IMR-90 (cell line): ENCODE results near the gene MAN2A1. TPM values are rescaled to one million over a fixed set of nuclear protein-coding genes. Genes with fewer than 3 reads are reported as not detected.

Experiments
- ATAC-seq: fragments of 200-7000 bp; cut with Tn5 transposase; 2 replicates; pipeline ENCODE4 v1.9.1; 2020; ENCODE audit warnings: low read depth, mild to moderate bottlenecking, moderate library complexity
- BruUV-seq: library from RNA; stranded (reverse); fragments of 400-500 nt; replicated peaks from 2 replicates; lab custom pipeline; 2021; lab: Mats Ljungman, UMichigan
- CTCF ChIA-PET: fragments of 300-600 bp; formaldehyde crosslinking; extraction: SDS; loops from one replicate; lab custom pipeline; 2021; ENCODE audit warnings: antibody characterized with exemption; lab: Yijun Ruan, JAX
- POLR2A ChIA-PET: fragments of 300-600 bp; sonication (Branson Sonifier 250); formaldehyde crosslinking; loops from one replicate; lab custom pipeline; 2022; ENCODE audit warnings: antibody characterized with exemption; ENCODE audit not compliant: unreplicated experiment; lab: Charles Lee
- DNase-seq: peaks from one replicate; pipeline ENCODE4 v3.0.0; 2013
- H2AFZ ChIP-seq: replicated peaks from 2 replicates; pipeline ENCODE3; 2013; ENCODE audit warnings: low read length, mild to moderate bottlenecking; ENCODE audit not compliant: poor library complexity
- H2AK5ac ChIP-seq: 2 replicates; pipeline ENCODE4 v1.6.1; 2013; ENCODE audit warnings: low read depth, low read length, inconsistent platforms
- H2AK9ac ChIP-seq: replicated peaks from 2 replicates; pipeline ENCODE3; 2013; ENCODE audit warnings: mild to moderate bottlenecking, low read depth, low read length, moderate library complexity; ENCODE audit not compliant: poor library complexity
- H2BK120ac ChIP-seq: 2 replicates; pipeline ENCODE4 v1.6.1; 2013; ENCODE audit warnings: low read depth, low read length, inconsistent platforms
- H2BK15ac ChIP-seq: 3 replicates; pipeline ENCODE4 v1.6.1; 2013; ENCODE audit warnings: low read depth, low read length, inconsistent platforms
- H2BK20ac ChIP-seq: 2 replicates; pipeline ENCODE4 v1.6.1; 2013; ENCODE audit warnings: low read depth, mild to moderate bottlenecking, inconsistent platforms, low read length, moderate library complexity
- H2BK5ac ChIP-seq: 2 replicates; pipeline ENCODE4 v1.6.1; 2013; ENCODE audit warnings: mild to moderate bottlenecking, low read depth, low read length, inconsistent platforms; ENCODE audit not compliant: poor library complexity, severe bottlenecking
- H3K14ac ChIP-seq: replicated peaks from 2 replicates; pipeline ENCODE4 v1.6.1; 2013; ENCODE audit warnings: low read depth, low read length, inconsistent platforms
- H3K18ac ChIP-seq: 2 replicates; pipeline ENCODE4 v1.6.1; 2013; ENCODE audit warnings: low read depth, low read length, control low read depth
- H3K23ac ChIP-seq: 2 replicates; pipeline ENCODE4 v1.6.1; 2013; ENCODE audit warnings: low read depth, low read length, inconsistent platforms
- H3K27ac ChIP-seq: 2 replicates; pipeline ENCODE4 v1.5.1; 2013; ENCODE audit warnings: mild to moderate bottlenecking, control low read depth, low read length; ENCODE audit not compliant: insufficient read depth
- H3K27me3 ChIP-seq: 2 replicates; pipeline ENCODE4 v1.6.1; 2013; ENCODE audit warnings: low read length; ENCODE audit not compliant: control insufficient read depth, insufficient read depth
- H3K36me3 ChIP-seq: 2 replicates; pipeline ENCODE4 v1.6.1; 2013; ENCODE audit warnings: low read length, mixed read lengths; ENCODE audit not compliant: control insufficient read depth, insufficient read depth
- H3K4ac ChIP-seq: 2 replicates; pipeline ENCODE4 v1.6.1; 2013; ENCODE audit warnings: low read depth, low read length, inconsistent platforms
- H3K4me1 ChIP-seq: 2 replicates; pipeline ENCODE4 v1.6.1; 2013; ENCODE audit warnings: low read length, mixed read lengths; ENCODE audit not compliant: control insufficient read depth, insufficient read depth
- H3K4me2 ChIP-seq: 2 replicates; pipeline ENCODE4 v1.6.1; 2013; ENCODE audit warnings: low read depth, mild to moderate bottlenecking, control low read depth, low read length, moderate library complexity
- H3K4me3 ChIP-seq: 2 replicates; pipeline ENCODE4 v1.5.1; 2013; ENCODE audit warnings: low read depth, mild to moderate bottlenecking, control low read depth, low read length, moderate library complexity; ENCODE audit not compliant: insufficient read depth
- H3K56ac ChIP-seq: 2 replicates; pipeline ENCODE4 v1.6.1; 2013; ENCODE audit warnings: low read length, inconsistent platforms; ENCODE audit not compliant: insufficient read depth; ENCODE audit errors: extremely low read depth
- H3K79me1 ChIP-seq, 2 experiments: 2 replicates each; pipeline ENCODE4 v1.6.1; 2013; ENCODE audit warnings: low read length in 2 of 2, inconsistent platforms in 1 of 2, low read depth in 1 of 2
- H3K9ac ChIP-seq: 2 replicates; pipeline ENCODE4 v1.6.1; 2013; ENCODE audit warnings: low read depth, low read length, control low read depth
- H3K9me1 ChIP-seq: 2 replicates; pipeline ENCODE4 v1.6.1; 2013; ENCODE audit warnings: low read length, inconsistent platforms; ENCODE audit not compliant: insufficient read depth
- H3K9me3 ChIP-seq: 2 replicates; pipeline ENCODE4 v1.6.1; 2013; ENCODE audit warnings: low read length; ENCODE audit not compliant: control insufficient read depth, insufficient read depth
- H4K20me1 ChIP-seq: 2 replicates; pipeline ENCODE4 v1.6.1; 2013; ENCODE audit warnings: low read length, inconsistent platforms; ENCODE audit not compliant: insufficient read depth
- H4K5ac ChIP-seq: 2 replicates; pipeline ENCODE4 v1.6.1; 2013; ENCODE audit warnings: mild to moderate bottlenecking, low read depth, low read length, control low read depth
- H4K8ac ChIP-seq, 2 experiments: 2 replicates each; pipeline ENCODE4 v1.6.1; 2013; ENCODE audit warnings: low read depth in 2 of 2, low read length in 2 of 2, control low read depth in 1 of 2, inconsistent platforms in 1 of 2
- H4K91ac ChIP-seq: 2 replicates; pipeline ENCODE4 v1.6.1; 2013; ENCODE audit warnings: low read depth, low read length, inconsistent platforms; ENCODE audit not compliant: insufficient read depth
- CEBPB ChIP-seq: IDR thresholded peaks from 2 replicates; pipeline ENCODE4 v1.6.1; 2012; ENCODE audit warnings: low read depth, low read length, improper control_type of control experiment
- CHD1 ChIP-seq: IDR thresholded peaks from 2 replicates; pipeline ENCODE4 v1.6.1; 2012; ENCODE audit warnings: low read depth, low read length, improper control_type of control experiment
- MAFK ChIP-seq: IDR thresholded peaks from 2 replicates; pipeline ENCODE4 v1.6.1; 2012; ENCODE audit warnings: low read depth, low read length, improper control_type of control experiment
- RAD21 ChIP-seq: IDR thresholded peaks from 2 replicates; pipeline ENCODE4 v1.6.1; 2012; ENCODE audit warnings: low read length, improper control_type of control experiment
- RFX5 ChIP-seq: IDR thresholded peaks from 2 replicates; pipeline ENCODE4 v1.8.0; 2012; ENCODE audit warnings: low read depth, mild to moderate bottlenecking, low read length, moderate library complexity
- WGBS, 2 experiments: methylation state at CpG; one replicate each; pipeline versions ENCODE4 v1.1.5 to v1.1.7; 2013; ENCODE audit warnings: missing lambda C conversion rate in 2 of 2; ENCODE audit not compliant: insufficient read length in 1 of 2; ENCODE audit errors: extremely low coverage in 2 of 2; 5-methylcytosine and 5-hydroxymethylcytosine counted together
- dilution Hi-C: fragments of 300-500 bp; cut with HindIII; formaldehyde crosslinking; loops from one replicate; pipeline ENCODE4 v1.14.3; 2018; ENCODE audit warnings: low sequenced_read_pairs; ENCODE audit not compliant: unreplicated experiment
- in situ Hi-C: fragments of 300-500 bp; cut with MboI; formaldehyde crosslinking; loops from 3 replicates; pipeline ENCODE4 v1.14.3; 2019; ENCODE audit warnings: low sequenced_read_pairs, inconsistent platforms, mixed read lengths
- intact Hi-C: fragments of 100-400 bp; cut with micrococcal nuclease; formaldehyde crosslinking; loops from 2 replicates; pipeline ENCODE4 v1.10.0; 2022
- polyA plus RNA-seq, 3 experiments: library from polyadenylated mRNA; depleted of rRNA; stranded (reverse); fragments of >200 nt; gene quantifications; 2 replicates each; pipeline ENCODE4 v1.2.3, GENCODE V29; 2012; ENCODE audit warnings: low replicate concordance in 1 of 3
- total RNA-seq: library from RNA; depleted of rRNA; stranded (reverse); fragments of >200 nt; gene quantifications from 2 replicates; pipeline ENCODE4 v1.2.3, GENCODE V29; 2012
- TF ChIP-seq, protein P1 (sequence below): conservative IDR thresholded peaks from 2 replicates; pipeline ENCODE4 v1.5.1; 2012; ENCODE audit warnings: mild to moderate bottlenecking, low read depth, low read length, improper control_type of control experiment
- TF ChIP-seq, protein P2 (sequence below): fragments of 150-350 bp; IDR thresholded peaks from 2 replicates; pipeline ENCODE4 v1.6.1; 2016; ENCODE audit warnings: low read depth, mild to moderate bottlenecking, low read length, moderate library complexity, borderline replicate concordance

Gene MAN2A1
- total and polyA plus RNA-seq, 2 of the 4 experiments (the other 2 are of a cell fraction), result 16.4 to 29.6 TPM

DNA sequence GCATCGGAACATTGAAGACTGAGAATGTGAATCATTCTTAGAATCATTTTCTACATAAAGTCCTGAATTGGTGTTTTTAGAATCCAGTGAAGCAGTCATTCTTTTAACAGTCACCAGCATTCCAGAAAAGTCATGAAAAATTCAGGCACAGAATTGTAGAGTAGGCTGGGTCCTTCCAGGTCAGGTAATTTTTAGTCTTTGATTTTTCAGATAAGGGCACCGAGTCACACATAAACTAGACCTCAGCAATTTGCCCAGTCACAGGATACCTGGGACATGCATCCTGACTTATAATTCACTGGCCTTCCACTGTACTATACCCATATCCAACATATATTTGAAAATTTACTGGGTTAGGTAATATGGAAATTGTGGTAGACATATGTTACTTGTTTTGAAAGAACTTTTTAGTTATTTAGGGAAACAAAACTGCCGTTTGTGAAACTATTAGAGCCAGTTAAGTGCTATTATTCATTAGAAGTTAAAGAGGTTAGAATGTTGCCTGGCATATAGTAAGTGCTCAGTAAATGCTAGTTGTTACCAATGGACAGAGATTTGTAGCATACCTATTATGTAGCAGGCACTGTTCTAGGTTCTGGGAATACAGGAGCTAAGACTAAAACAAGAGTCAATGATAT, 10.9 kb downstream of the MAN2A1 start:
- Histone ChIP-seq H2BK5ac (no peak overlapping the region), H3K14ac (no peak overlapping the region), H3K4me1 (peaks cover 3% of the 10 kb centered on the region), H3K4me2 (no peak overlapping the region), H3K27ac (no peak overlapping the region), H3K36me3 (no peaks in the 10 kb centered on the region; the same call in 1 of the 2 replicates), H3K9ac (no peak overlapping the region), H2BK120ac (no peak overlapping the region), H2AK5ac (no peak overlapping the region), H2AFZ (no peak overlapping the region), H3K9me1 (peaks cover 9% of the 10 kb centered on the region), H3K18ac (no peak overlapping the region), H3K56ac (no peak overlapping the region), H4K5ac (no peak overlapping the region), H2AK9ac (no peak overlapping the region), H2BK20ac (no peak overlapping the region), H3K9me3 (no peaks in the 10 kb centered on the region), H3K23ac (no peak overlapping the region), H4K91ac (no peak overlapping the region), H4K20me1 (peaks cover 25% of the 10 kb centered on the region), H3K4me3 (no peak overlapping the region), H3K27me3 (no peaks in the 10 kb centered on the region), H3K79me1 (peaks cover 28 to 53% of the 10 kb centered on the region in 2 experiments), H4K8ac (no peak overlapping the region), H2BK15ac (no peak overlapping the region), H3K4ac (no peak overlapping the region)
- intact Hi-C loops, result no loop called here
- dilution Hi-C loops, result no loop called here
- in situ Hi-C loops, result no loop called here
- WGBS, 2 experiments, result 71% methylated on average over 1 of the region's 3 CpGs; no CpG with 5 or more reads in 1 of the 2 experiments
- CTCF ChIA-PET, result no interaction called here
- DNase-seq (no peak), ATAC-seq (no peak)
- TF ChIP-seq MAFK (no peak), CEBPB (no peak), CHD1 (no peak), RAD21 (no peak), RFX5 (no peak)
- TF ChIP-seq, protein P1, sequence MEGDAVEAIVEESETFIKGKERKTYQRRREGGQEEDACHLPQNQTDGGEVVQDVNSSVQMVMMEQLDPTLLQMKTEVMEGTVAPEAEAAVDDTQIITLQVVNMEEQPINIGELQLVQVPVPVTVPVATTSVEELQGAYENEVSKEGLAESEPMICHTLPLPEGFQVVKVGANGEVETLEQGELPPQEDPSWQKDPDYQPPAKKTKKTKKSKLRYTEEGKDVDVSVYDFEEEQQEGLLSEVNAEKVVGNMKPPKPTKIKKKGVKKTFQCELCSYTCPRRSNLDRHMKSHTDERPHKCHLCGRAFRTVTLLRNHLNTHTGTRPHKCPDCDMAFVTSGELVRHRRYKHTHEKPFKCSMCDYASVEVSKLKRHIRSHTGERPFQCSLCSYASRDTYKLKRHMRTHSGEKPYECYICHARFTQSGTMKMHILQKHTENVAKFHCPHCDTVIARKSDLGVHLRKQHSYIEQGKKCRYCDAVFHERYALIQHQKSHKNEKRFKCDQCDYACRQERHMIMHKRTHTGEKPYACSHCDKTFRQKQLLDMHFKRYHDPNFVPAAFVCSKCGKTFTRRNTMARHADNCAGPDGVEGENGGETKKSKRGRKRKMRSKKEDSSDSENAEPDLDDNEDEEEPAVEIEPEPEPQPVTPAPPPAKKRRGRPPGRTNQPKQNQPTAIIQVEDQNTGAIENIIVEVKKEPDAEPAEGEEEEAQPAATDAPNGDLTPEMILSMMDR, result no peak
- TF ChIP-seq, protein P2, sequence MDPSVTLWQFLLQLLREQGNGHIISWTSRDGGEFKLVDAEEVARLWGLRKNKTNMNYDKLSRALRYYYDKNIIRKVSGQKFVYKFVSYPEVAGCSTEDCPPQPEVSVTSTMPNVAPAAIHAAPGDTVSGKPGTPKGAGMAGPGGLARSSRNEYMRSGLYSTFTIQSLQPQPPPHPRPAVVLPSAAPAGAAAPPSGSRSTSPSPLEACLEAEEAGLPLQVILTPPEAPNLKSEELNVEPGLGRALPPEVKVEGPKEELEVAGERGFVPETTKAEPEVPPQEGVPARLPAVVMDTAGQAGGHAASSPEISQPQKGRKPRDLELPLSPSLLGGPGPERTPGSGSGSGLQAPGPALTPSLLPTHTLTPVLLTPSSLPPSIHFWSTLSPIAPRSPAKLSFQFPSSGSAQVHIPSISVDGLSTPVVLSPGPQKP, result no peak
- POLR2A ChIA-PET, result no interaction called here
- BruUV-seq, result no TSS peak
